Uterus (tissue), 2 donors: ENCODE results near the gene MYCN.

Experiments
- CTCF ChIP-seq, 4 experiments: fragments of 200-600 bp in 2 of 4; fragments of 450-650 bp in 2 of 4; sonication (generic) in 2 of 4; IDR thresholded peaks; one replicate each; pipeline ENCODE4 v1.5.1; 2016 to 2019; ENCODE audit warnings: antibody characterized with exemption in 4 of 4, mild to moderate bottlenecking in 2 of 4, moderate library complexity in 1 of 4
- POLR2A ChIP-seq, 2 donors: fragments of 450-650 bp; IDR thresholded peaks; one replicate each; pipeline ENCODE4 v1.6.1; 2016; ENCODE audit warnings: antibody characterized with exemption in 2 of 2, mild to moderate bottlenecking in 1 of 2, moderate library complexity in 1 of 2

GRCh38 chr2:15983496-15983895, 43.1 kb downstream of the MYCN start:
- TF ChIP-seq CTCF (IDR thresholded peaks at IDR 0.05) (no peak), POLR2A (IDR thresholded peaks at IDR 0.05) (no peak)
